Subcutaneous abdominal adipose tissue (tissue), 5 donors: ENCODE measurements around the gene SAXO1.

ENCODE experiments used
- H3K27ac ChIP-seq: one replicate; pipeline ENCODE4 v1.7.0; 2013; ENCODE audit warnings: low read depth, mild to moderate bottlenecking, inconsistent platforms, low read length, moderate library complexity
- H3K27me3 ChIP-seq, 5 donors: one replicate each; pipeline ENCODE4 v1.7.0; 2013; ENCODE audit warnings: low read length in 5 of 5, inconsistent platforms in 1 of 5; ENCODE audit not compliant: control insufficient read depth in 5 of 5, insufficient read depth in 4 of 5
- H3K36me3 ChIP-seq, 5 donors: one replicate each; pipeline ENCODE4 v1.7.0; 2013; ENCODE audit warnings: low read length in 5 of 5; ENCODE audit not compliant: control insufficient read depth in 5 of 5, insufficient read depth in 5 of 5
- H3K4me1 ChIP-seq, 5 donors: one replicate each; pipeline ENCODE4 v1.7.0; 2013; ENCODE audit warnings: low read length in 5 of 5, mild to moderate bottlenecking in 3 of 5, moderate library complexity in 1 of 5; ENCODE audit not compliant: control insufficient read depth in 5 of 5, insufficient read depth in 5 of 5
- H3K4me3 ChIP-seq, 5 donors: one replicate each; pipeline ENCODE4 v1.7.0; 2013; ENCODE audit warnings: low read length in 5 of 5, low read depth in 1 of 5
- H3K9ac ChIP-seq, 5 donors: one replicate each; pipeline ENCODE4 v1.7.0; 2013; ENCODE audit warnings: low read length in 5 of 5, mild to moderate bottlenecking in 4 of 5, moderate library complexity in 3 of 5
- H3K9me3 ChIP-seq, 5 donors: one replicate each; pipeline ENCODE4 v1.7.0; 2013; ENCODE audit warnings: low read length in 5 of 5; ENCODE audit not compliant: control insufficient read depth in 5 of 5
- donor health status: healthy.
- donor health status: healthy.
- donor health status: healthy.
- donor health status: healthy.
- donor health status: healthy.

SAXO1 gene

DNA sequence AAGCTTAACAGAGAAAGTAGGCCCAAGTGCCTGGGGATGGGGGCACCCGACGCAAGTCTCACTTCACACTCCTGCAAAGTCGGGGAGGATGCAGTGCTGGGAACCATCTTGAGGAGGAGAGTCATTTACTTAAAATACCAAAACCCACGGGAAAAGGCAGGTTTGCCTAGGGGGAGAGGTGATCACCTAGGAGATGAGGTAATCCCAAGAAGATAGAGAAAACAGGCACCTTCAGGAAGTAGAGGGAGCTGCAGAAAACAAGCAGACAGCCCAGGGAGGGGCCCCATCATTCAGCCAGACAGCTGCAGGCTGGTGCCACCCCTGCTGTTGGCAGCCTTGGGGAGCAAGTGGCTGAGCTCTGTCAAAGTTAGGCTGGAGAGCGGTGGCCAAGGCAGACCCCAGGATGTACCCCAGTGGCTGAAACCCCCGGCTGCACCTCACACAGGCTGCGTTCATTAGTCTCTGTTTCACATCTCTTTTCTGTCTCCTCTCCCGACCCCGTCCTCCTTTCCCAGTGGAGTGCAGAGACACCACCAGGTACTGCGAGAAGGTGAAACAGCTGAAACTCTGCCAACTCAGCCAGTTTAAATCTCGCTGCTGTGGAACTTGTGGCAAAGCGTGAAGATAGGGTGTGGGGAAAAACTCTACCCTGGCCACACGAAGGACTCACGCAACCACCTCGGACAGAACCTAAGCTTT, 124.9 kb downstream of the SAXO1 start:
- peaks cover 0 to 3% (median 0%) of the 10 kb centered on the region in 5 donors for H3K4me1 ChIP-seq
- peaks cover 0 to 2% (median 0%) of the 10 kb centered on the region in 5 donors for H3K36me3 ChIP-seq
- no peak overlapping the region for H3K27ac ChIP-seq

DNA sequence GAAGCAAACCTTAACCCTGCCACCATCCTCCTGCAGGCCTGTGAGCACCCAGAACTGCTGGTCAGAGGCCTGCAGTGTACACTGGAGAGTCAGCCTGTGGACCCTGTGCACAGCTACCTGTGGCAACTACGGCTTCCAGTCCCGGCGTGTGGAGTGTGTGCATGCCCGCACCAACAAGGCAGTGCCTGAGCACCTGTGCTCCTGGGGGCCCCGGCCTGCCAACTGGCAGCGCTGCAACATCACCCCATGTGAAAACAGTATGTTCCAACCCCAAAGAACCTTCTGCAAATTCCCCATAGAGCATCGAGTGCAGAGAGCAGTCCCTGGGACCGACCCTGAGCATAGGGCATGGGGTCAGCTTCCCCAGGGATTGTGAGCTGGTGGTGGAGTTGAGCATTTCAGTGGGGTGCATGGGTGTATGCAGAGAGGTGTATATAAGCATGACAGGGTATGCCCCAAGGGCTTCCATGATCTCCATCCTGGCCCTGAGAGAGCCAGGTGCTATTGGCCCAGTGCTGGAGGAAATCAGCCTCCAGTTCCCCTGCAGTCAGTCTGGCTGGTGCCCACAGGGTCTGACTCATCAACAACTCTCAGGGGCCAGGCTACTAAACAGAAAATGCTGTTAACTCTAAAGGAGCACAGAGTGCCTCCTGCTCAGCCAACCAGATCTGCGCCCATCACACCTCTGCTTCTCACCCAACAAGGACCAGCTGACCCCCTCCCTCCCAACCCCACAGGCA, 126.2 kb downstream of the SAXO1 start:
- Histone ChIP-seq H3K9ac (no peak overlapping the region), H3K9me3 (peaks cover 0 to 5% (median 2%) of the 10 kb centered on the region in 5 donors), H3K4me3 (no peak overlapping the region), H3K36me3 (peaks cover 0 to 2% (median 0%) of the 10 kb centered on the region in 5 donors), H3K4me1 (peaks cover 0 to 3% (median 0%) of the 10 kb centered on the region in 5 donors), H3K27me3 (peaks cover 0 to 4% (median 0%) of the 10 kb centered on the region in 5 donors), H3K27ac (no peak overlapping the region)

More for the DNA sequence above, 124.9 kb downstream of the SAXO1 start:
- no peak overlapping the region for H3K4me3 ChIP-seq
- no peaks in the 10 kb centered on the region for H3K9me3 ChIP-seq
- peaks cover 0 to 4% (median 0%) of the 10 kb centered on the region in 5 donors for H3K27me3 ChIP-seq
- H3K9ac ChIP-seq, result no peak overlapping the region

DNA sequence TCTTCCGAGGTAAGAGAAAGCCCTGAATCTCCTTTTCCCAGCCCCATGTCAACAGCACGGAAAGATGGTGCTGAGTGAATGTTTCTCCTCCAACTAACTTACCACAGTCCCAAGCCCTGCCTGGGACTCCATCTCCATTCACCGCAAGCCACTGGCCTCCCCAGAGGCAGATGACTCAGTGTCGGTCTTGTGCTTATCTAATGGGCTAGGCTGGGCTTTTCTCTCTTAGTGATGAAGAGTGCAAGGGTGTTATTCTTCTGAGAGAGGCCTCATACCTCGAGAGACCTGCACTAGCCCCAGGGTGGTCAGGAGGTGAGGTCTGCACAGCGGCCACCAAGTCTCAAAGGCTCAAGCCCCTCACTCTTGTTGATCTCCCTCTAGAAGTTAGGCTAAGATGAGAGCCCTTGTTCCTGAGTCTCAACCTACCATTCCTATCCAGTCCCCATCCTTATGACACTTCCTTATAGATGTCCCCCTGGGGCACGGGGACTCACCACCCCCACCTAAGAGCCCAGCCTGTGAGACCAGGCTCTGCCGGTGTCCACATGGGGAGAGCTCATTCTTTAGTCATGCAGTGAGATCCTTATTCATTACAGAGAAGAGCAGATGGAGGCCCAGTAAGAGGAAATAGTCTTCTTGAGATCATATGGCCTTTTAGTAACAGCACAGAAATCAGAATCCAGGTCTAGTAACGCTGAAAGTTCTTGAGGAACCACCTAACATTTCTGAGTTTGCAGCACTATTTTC, 127.0 kb downstream of the SAXO1 start:
- H3K27me3 ChIP-seq, result peaks cover 0 to 4% (median 0%) of the 10 kb centered on the region in 5 donors
- H3K36me3 ChIP-seq, result peaks cover 0 to 2% (median 0%) of the 10 kb centered on the region in 5 donors
- H3K27ac ChIP-seq, result no peak overlapping the region
- H3K4me3 ChIP-seq, result no peak overlapping the region
- peaks cover 0 to 6% (median 5%) of the 10 kb centered on the region in 5 donors for H3K9me3 ChIP-seq
- H3K9ac ChIP-seq, result no peak overlapping the region
- H3K4me1 ChIP-seq, result peaks cover 0 to 3% (median 0%) of the 10 kb centered on the region in 5 donors

DNA sequence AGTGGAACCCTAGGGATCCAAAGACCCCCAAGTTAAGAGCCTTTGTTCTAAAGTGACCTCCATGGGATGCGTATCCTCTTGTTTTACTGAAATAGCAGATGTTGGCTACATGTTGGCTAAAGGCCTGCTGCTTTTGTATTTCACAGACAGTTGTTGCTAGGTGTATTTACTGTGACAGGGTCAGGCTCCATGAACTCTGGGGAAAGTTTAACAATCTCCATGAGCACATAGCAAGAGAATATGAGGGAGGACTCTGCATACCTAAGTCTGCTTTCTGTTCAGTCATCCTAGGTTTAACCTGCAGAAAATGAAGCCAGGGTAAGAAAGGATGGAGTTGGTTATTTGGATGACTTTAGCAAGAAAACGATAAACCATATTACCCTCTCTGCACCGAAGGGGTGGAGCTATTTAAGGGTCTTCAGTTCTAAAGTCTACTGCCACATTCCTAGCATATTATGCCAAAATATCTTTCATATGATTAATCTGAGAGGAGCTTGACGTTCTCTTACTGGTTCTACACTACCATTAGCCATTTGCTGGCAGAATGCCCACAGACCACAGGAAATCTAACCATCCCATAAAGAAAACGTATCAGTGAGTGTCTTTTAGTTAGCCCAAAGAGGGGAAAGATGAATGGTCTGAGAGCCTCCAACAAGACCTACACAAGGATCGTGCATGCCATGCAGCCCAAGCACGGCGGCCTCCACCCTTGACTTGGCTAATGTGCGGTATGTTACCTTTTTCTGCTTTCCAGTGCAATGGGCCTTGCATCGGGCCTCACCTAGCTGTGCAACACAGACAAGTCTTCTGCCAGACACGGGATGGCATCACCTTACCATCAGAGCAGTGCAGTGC, 127.8 kb downstream of the SAXO1 start:
- H3K9me3 ChIP-seq, result peaks cover 0 to 8% (median 5%) of the 10 kb centered on the region in 5 donors
- no peak overlapping the region for H3K4me3 ChIP-seq
- H3K27me3 ChIP-seq, result peaks cover 0 to 4% (median 0%) of the 10 kb centered on the region in 5 donors
- peaks cover 0 to 3% (median 0%) of the 10 kb centered on the region in 5 donors for H3K4me1 ChIP-seq
- no peak overlapping the region for H3K9ac ChIP-seq
- H3K36me3 ChIP-seq, result peaks cover 0 to 2% (median 0%) of the 10 kb centered on the region in 5 donors
- H3K27ac ChIP-seq, result no peak overlapping the region

DNA sequence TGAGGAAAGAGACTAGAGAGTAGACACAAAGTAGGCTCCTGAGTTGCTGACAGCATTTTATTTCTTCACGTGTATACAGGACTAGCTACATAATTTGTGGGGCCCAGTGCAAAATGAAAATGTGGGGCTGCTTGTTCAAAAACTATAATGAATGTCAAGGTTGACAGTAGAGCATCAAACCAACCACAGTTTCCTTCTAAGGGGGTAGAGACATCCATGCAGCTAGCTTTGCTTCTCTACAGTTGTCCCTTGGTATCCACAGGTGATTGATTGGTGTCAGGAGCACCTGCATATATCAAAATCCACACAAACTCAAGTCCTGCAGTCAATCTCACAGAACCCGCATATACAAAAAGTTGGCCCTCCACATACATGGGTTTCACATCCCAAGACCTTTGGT, 129.6 kb downstream of the SAXO1 start:
- peaks cover 0 to 2% (median 0%) of the 10 kb centered on the region in 5 donors for H3K36me3 ChIP-seq
- H3K4me3 ChIP-seq, result no peak overlapping the region
- peaks cover 2 to 8% (median 5%) of the 10 kb centered on the region in 5 donors for H3K9me3 ChIP-seq
- H3K4me1 ChIP-seq, result peaks cover 0 to 3% (median 0%) of the 10 kb centered on the region in 5 donors
- H3K27me3 ChIP-seq, result no peaks in the 10 kb centered on the region
- no peak overlapping the region for H3K9ac ChIP-seq
- H3K27ac ChIP-seq, result no peak overlapping the region

DNA sequence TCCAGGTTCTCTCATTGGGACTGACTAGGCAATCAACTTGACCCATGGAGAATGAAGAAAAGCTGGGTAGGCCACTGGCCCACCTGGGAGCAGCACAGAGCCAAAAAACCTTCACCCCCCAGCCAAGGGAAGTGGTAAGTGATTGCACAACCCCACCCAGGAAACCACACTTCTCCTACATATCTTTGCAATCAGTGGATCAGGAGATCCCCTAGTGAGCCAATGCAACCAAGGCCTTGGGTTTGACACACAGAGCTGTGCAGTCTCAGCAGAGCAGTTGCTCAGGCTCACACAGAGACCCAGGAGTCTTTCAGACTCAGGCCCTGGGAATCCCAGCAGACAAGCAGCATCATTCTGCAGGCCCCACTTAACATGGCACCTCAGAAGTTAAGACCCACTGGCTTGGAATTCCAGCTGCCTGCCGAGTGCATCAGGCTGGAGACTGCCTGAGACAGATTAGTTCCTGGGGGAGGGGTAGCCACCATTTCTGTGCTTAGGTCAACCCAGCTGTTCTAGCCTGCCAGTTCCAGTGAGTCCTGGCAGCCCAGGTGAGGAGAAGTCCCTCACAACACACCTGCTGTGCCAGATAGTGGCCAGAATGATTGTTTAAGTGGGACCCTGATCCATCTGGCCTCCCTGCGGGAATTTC, 136.4 kb downstream of the SAXO1 start:
- H3K27me3 ChIP-seq, result no peaks in the 10 kb centered on the region
- H3K4me3 ChIP-seq, result peak overlapping the region in 2 of 5 donors; percentile 1 to 19
- H3K36me3 ChIP-seq, result peaks cover 0 to 3% (median 0%) of the 10 kb centered on the region in 5 donors
- no peak overlapping the region for H3K9ac ChIP-seq
- H3K4me1 ChIP-seq, result no peaks in the 10 kb centered on the region
- peaks cover 3 to 31% (median 23%) of the 10 kb centered on the region in 5 donors for H3K9me3 ChIP-seq
- no peak overlapping the region for H3K27ac ChIP-seq

DNA sequence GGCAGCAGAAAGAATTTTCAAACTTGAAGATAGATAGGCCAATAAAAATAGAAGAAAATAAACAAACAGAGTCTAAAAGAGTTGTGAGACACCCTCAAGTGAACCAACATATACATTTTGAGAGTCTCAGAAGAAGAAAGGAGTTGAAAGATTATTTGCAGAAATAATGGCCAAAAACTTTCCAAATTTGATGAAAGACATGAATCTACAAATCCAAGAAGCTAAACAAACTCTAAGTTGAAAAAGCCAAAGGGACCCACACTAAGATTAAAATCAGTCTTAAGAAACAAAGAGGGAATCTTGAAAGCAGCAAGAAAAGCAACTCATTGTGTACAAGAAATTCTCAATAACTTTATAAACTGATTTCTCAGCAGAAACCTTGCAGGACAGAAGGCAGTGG, 137.0 kb downstream of the SAXO1 start:
- Histone ChIP-seq H3K36me3 (peaks cover 0 to 3% (median 0%) of the 10 kb centered on the region in 5 donors), H3K4me1 (peaks cover 0 to under 1% (median 0%) of the 10 kb centered on the region in 5 donors)

DNA sequence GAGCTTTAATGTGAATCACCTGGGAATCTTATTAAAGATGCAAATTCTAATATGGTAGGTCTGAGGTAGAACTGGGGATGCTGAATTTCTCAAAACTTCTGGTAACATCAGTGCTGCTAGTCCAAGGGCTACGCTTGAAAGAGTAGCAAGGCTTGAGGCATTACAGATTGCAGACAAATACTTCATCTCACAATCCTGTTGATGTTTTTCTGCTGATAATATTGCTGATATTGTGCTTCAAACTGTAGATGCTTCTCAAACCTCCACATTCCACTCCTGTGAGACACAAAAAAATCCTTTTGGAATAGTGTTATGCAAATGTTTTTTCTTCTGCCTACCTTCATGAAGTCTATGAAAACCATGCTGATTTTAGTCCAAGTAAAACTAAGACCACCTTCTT, 139.5 kb downstream of the SAXO1 start:
- Histone ChIP-seq H3K9ac (no peak overlapping the region), H3K27ac (no peak overlapping the region), H3K9me3 (peaks cover 3 to 27% (median 20%) of the 10 kb centered on the region in 5 donors), H3K36me3 (peaks cover 0 to 3% (median 0%) of the 10 kb centered on the region in 5 donors), H3K4me3 (no peak overlapping the region), H3K27me3 (no peaks in the 10 kb centered on the region), H3K4me1 (peaks cover 0 to 5% (median 3%) of the 10 kb centered on the region in 5 donors)

More for the DNA sequence above, 137.0 kb downstream of the SAXO1 start:
- Histone ChIP-seq H3K27me3 (no peaks in the 10 kb centered on the region), H3K9me3 (peaks cover 3 to 27% (median 23%) of the 10 kb centered on the region in 5 donors), H3K4me3 (peak overlapping the region in 1 of 5 donors; percentile 19), H3K27ac (no peak overlapping the region), H3K9ac (no peak overlapping the region)

DNA sequence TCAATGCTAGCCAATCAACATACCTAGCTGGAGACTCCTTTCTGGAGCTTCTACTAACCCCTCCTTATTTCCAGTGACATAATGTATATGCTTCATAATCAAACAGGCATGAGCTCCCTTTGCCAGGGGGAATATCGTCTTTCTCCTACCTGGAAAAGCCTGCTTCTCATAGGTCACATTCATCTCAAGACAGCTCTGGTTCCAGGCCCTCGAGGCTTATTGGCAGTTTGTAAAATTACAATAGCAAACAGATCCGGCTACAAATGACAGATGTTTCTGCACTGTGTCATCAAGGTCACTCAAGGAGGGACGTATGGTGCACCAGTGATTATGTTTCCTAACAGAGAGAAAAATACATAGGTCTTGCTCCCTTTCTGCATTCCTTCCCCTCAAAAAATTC, 140.0 kb downstream of the SAXO1 start:
- no peak overlapping the region for H3K27ac ChIP-seq
- H3K4me3 ChIP-seq, result no peak overlapping the region
- peaks cover 0 to 3% (median 0%) of the 10 kb centered on the region in 5 donors for H3K36me3 ChIP-seq
- no peaks in the 10 kb centered on the region for H3K27me3 ChIP-seq
- peaks cover 0 to 5% (median 3%) of the 10 kb centered on the region in 5 donors for H3K4me1 ChIP-seq
- no peak overlapping the region for H3K9ac ChIP-seq
- peaks cover 3 to 27% (median 20%) of the 10 kb centered on the region in 5 donors for H3K9me3 ChIP-seq
